Smooth muscle cell (in vitro differentiated cells): Measurements from ENCODE around the gene CEP78. TPM values are rescaled to one million over a fixed set of nuclear protein-coding genes. Genes with fewer than 3 reads are reported as not detected.

Source experiments
- DNase-seq: peaks from one replicate; lab custom pipeline; 2025; ENCODE audit not compliant: unreplicated experiment; lab: John Stamatoyannopoulos, UW
- H2AFZ ChIP-seq: fragments of 200-600 bp; sonication (generic); 2 replicates; pipeline ENCODE4 v1.6.0; 2016; ENCODE audit warnings: antibody characterized with exemption, low read depth, mild to moderate bottlenecking
- H3F3A ChIP-seq: fragments of 200-600 bp; sonication (generic); 2 replicates; pipeline ENCODE4 v1.6.0; 2017; ENCODE audit warnings: antibody characterized with exemption, low read depth
- H3K27ac ChIP-seq: fragments of 200-600 bp; sonication (generic); 2 replicates; pipeline ENCODE4 v1.5.1; 2016; ENCODE audit warnings: low read depth, mild to moderate bottlenecking
- H3K27me3 ChIP-seq: fragments of 200-600 bp; sonication (generic); 2 replicates; pipeline ENCODE4 v1.6.1; 2016; ENCODE audit warnings: low read depth, mild to moderate bottlenecking
- H3K36me3 ChIP-seq: fragments of 200-600 bp; sonication (generic); 2 replicates; pipeline ENCODE4 v1.5.1; 2016; ENCODE audit warnings: low read depth
- H3K4me1 ChIP-seq: fragments of 200-600 bp; sonication (generic); 2 replicates; pipeline ENCODE4 v1.5.1; 2016; ENCODE audit warnings: low read depth
- H3K4me2 ChIP-seq: fragments of 200-600 bp; sonication (generic); 2 replicates; pipeline ENCODE4 v1.6.0; 2016; ENCODE audit warnings: mild to moderate bottlenecking
- H3K4me3 ChIP-seq: fragments of 200-600 bp; sonication (generic); 2 replicates; pipeline ENCODE4 v1.5.1; 2016; ENCODE audit warnings: mild to moderate bottlenecking
- H3K79me2 ChIP-seq: fragments of 200-600 bp; sonication (generic); 2 replicates; pipeline ENCODE4 v1.6.0; 2016; ENCODE audit warnings: low read depth, mild to moderate bottlenecking
- H3K9ac ChIP-seq: fragments of 200-600 bp; sonication (generic); 2 replicates; pipeline ENCODE4 v1.6.0; 2016; ENCODE audit warnings: low read depth
- H3K9me3 ChIP-seq: fragments of 200-600 bp; sonication (generic); replicated peaks from 2 replicates; pipeline ENCODE4 v1.5.1; 2016; ENCODE audit warnings: low read depth
- H4K20me1 ChIP-seq: fragments of 200-600 bp; sonication (generic); 2 replicates; pipeline ENCODE4 v1.6.0; 2016; ENCODE audit warnings: low read depth
- WGBS: methylation state at CpG from one replicate; pipeline ENCODE4 v1.1.7; 2016; ENCODE audit warnings: low lambda C conversion rate; 5-methylcytosine and 5-hydroxymethylcytosine counted together
- polyA plus RNA-seq: library from polyadenylated mRNA; unstranded; fragments of >200 nt; fragmentation: Nextera tagmentation; extraction: Ambion mirVana; gene quantifications from 2 replicates; pipeline ENCODE4 v1.2.1, GENCODE V29; 2016
- total RNA-seq: library from RNA; depleted of rRNA; stranded (reverse); fragments of >200 nt; gene quantifications from 2 replicates; pipeline ENCODE4 v1.2.3, GENCODE V29; 2014
- TF ChIP-seq, protein P1 (sequence below): fragments of 200-600 bp; sonication (generic); IDR thresholded peaks from 2 replicates; pipeline ENCODE4 v1.5.1; 2017; ENCODE audit warnings: borderline replicate concordance, mild to moderate bottlenecking, antibody characterized with exemption; ENCODE audit not compliant: insufficient read depth, poor library complexity, severe bottlenecking

CEP78 gene, protein sequence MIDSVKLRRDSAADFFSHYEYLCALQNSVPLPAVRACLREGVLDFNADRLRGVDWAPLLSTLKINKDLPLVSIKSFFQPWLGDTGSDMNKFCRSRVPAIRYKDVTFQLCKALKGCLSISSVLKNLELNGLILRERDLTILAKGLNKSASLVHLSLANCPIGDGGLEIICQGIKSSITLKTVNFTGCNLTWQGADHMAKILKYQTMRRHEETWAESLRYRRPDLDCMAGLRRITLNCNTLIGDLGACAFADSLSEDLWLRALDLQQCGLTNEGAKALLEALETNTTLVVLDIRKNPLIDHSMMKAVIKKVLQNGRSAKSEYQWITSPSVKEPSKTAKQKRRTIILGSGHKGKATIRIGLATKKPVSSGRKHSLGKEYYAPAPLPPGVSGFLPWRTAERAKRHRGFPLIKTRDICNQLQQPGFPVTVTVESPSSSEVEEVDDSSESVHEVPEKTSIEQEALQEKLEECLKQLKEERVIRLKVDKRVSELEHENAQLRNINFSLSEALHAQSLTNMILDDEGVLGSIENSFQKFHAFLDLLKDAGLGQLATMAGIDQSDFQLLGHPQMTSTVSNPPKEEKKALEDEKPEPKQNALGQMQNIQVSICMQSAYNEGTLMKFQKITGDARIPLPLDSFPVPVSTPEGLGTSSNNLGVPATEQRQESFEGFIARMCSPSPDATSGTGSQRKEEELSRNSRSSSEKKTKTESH
- total RNA-seq: 25.4 and 28.3 TPM in 2 replicates
- polyA plus RNA-seq: 7.9 and 8.2 TPM in 2 replicates

DNA sequence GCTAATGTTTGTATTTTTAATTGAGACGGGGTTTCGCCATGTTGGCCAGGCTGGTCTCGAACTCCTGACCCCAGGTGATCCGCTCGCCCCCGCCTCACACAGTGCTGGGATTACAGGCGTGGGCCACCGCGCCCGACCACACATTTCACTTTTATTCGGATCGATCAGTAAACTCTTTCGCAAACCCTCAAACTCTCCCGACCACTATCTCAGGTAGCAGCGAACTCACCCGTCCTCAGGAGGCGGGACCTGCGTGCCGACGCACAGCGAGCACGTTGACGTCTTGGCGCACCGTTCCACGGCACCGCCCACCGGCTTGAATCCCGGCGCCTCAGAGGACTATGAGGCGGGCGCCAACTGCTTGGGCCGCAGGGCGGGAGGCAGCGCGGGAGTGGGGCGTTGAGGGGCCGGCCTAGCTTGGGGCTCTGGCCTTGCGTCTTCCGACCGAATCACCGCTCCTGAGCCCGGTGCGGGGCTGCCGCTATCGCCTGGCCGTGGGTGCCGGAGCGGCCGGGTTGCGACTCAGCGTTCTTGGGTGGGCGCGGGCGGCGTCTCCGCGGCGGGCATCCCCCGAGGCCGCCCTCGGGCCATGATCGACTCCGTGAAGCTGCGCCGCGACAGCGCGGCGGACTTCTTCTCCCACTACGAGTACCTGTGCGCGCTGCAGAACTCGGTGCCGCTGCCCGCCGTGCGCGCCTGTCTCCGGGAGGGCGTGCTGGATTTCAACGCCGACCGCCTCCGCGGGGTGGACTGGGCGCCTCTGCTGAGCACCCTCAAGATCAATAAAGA lies at the start of gene CEP78:
TSS of gene CEP78 (plus strand) at position 314 of the 789 bp plus-strand sequence. CDS start at position 590, 276 bp downstream.
- peak within 1 kb of the TSS; percentile 65 for H3K27ac ChIP-seq
- DNase-seq: peak; percentile 48
- H3K4me1 ChIP-seq: peaks cover 11% of the 10 kb centered on the region
- H3K36me3 ChIP-seq: peaks cover 4% of the 10 kb centered on the region
- peaks cover 7% of the 10 kb centered on the region for H3K79me2 ChIP-seq
- TF ChIP-seq, protein P1, sequence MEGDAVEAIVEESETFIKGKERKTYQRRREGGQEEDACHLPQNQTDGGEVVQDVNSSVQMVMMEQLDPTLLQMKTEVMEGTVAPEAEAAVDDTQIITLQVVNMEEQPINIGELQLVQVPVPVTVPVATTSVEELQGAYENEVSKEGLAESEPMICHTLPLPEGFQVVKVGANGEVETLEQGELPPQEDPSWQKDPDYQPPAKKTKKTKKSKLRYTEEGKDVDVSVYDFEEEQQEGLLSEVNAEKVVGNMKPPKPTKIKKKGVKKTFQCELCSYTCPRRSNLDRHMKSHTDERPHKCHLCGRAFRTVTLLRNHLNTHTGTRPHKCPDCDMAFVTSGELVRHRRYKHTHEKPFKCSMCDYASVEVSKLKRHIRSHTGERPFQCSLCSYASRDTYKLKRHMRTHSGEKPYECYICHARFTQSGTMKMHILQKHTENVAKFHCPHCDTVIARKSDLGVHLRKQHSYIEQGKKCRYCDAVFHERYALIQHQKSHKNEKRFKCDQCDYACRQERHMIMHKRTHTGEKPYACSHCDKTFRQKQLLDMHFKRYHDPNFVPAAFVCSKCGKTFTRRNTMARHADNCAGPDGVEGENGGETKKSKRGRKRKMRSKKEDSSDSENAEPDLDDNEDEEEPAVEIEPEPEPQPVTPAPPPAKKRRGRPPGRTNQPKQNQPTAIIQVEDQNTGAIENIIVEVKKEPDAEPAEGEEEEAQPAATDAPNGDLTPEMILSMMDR: no peak
- H3F3A ChIP-seq: peaks cover 3% of the 10 kb centered on the region
- H4K20me1 ChIP-seq: no peaks in the 10 kb centered on the region
- no peaks in the 10 kb centered on the region for H3K27me3 ChIP-seq
- H3K9ac ChIP-seq: peak within 1 kb of the TSS; percentile 63
- peak within 1 kb of the TSS; percentile 75 for H2AFZ ChIP-seq
- under 1% methylated on average over 85 of the region's 87 CpGs for WGBS
- peak within 1 kb of the TSS; percentile 90 for H3K4me2 ChIP-seq
- H3K4me3 ChIP-seq: peak within 1 kb of the TSS; percentile 80
- H3K9me3 ChIP-seq: no peaks in the 10 kb centered on the region

DNA sequence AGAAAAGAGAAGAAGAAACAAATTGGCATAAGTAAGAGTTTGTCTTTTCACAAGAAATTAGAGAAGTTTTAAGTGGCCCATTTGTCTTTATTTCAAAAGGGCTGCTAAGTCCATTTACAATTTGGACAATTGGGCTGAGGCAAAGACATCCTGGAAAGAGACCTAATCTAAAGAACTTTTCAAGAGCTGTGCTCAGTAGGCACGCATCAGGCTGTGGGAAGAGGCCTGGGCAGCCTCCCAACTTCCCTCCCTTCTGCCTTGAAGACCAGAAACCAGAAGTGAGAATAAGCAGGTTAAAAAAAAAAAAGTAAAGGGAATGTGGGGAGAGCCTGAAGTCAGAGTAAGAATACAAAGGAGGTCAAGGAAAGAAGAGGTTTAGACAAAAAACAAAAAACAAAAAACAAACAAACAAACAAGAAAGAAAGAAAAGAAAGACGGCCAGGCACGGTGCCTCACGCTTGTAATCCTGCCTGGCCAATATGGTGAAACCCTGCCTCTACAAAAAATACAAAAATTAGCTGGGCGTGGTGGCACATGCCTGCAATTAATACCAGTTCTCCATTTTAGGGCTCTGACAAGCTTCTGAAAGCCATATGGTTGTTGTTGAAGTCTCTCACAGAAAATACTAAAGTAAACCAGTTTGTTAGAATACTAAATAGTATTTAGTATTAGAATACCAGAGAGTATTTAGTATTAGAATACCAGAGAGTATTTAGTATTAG lies 48.0 kb upstream of the CEP78 start:
- H3F3A ChIP-seq: no peaks in the 10 kb centered on the region
- H3K4me1 ChIP-seq: peaks cover 17% of the 10 kb centered on the region
- H3K27ac ChIP-seq: no peak overlapping the region
- H3K9me3 ChIP-seq: no peaks in the 10 kb centered on the region
- no peak for DNase-seq
- no peaks in the 10 kb centered on the region for H3K27me3 ChIP-seq
- H3K79me2 ChIP-seq: no peaks in the 10 kb centered on the region
- no peak overlapping the region for H2AFZ ChIP-seq
- H3K36me3 ChIP-seq: no peaks in the 10 kb centered on the region
- H3K4me3 ChIP-seq: no peak overlapping the region
- no peak overlapping the region for H3K9ac ChIP-seq
- TF ChIP-seq, protein P1: no peak
- no peaks in the 10 kb centered on the region for H4K20me1 ChIP-seq
- 91% methylated on average over 5 of the region's 5 CpGs for WGBS
- H3K4me2 ChIP-seq: no peak overlapping the region

DNA sequence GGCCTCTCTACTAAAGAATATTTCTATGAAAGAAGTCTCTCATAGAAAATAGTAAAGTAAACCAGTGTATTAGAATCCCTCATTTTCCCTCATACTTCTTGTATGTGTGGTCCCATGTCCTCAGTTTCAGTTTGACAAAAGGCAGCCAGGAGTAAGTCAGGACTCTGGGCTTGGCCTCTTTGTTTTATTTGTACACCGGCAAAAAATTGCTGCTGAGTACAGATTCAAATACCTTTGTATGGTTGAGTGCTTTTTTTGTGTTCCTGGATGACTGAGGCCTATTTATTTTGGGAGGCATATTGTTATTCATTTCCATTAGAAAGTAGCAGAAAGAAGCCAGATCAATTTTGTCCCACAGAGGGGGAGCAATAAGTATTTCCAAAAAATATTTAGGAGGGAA lies 47.3 kb upstream of the CEP78 start:
- no peak for DNase-seq
- Histone ChIP-seq H3K27me3 (no peaks in the 10 kb centered on the region), H3K79me2 (no peaks in the 10 kb centered on the region), H3K36me3 (no peaks in the 10 kb centered on the region), H3K27ac (no peak overlapping the region), H3K9ac (no peak overlapping the region), H3K9me3 (no peaks in the 10 kb centered on the region), H2AFZ (no peak overlapping the region), H3K4me1 (peaks cover 17% of the 10 kb centered on the region), H3K4me3 (no peak overlapping the region), H3K4me2 (no peak overlapping the region), H4K20me1 (no peaks in the 10 kb centered on the region), H3F3A (no peaks in the 10 kb centered on the region)
- 97% methylated on average over 1 of the region's 1 CpG for WGBS
- TF ChIP-seq, protein P1: no peak
